EL (cell line): ENCODE data around the gene GLDN.

Experiments
- DNase-seq: peaks from one replicate; pipeline ENCODE4 v3.0.0-alpha.2; 2016

The GLDN gene

GRCh38 chr15:51447855-51448621, 106.6 kb downstream of the GLDN start:
- DNase-seq, result no peak

- no peak for DNase-seq
Observed at GRCh38 chr15:51448622-51449399, 107.4 kb downstream of the GLDN start.

GRCh38 chr15:51450001-51450400, 108.5 kb downstream of the GLDN start:
- peak; percentile 21 for DNase-seq
